DND-41 (cell line): Measurements from ENCODE around the gene CEP57L1.

ENCODE experiments used
- ATAC-seq: fragments of 200-7000 bp; cut with Tn5 transposase; 3 replicates; pipeline ENCODE4 v1.9.1; 2021; ENCODE audit warnings: low read depth; ENCODE audit not compliant: insufficient read depth
- DNase-seq: peaks from one replicate; pipeline ENCODE4 v3.0.0-alpha.2; 2020
- H2AFZ ChIP-seq: 2 replicates; pipeline ENCODE4 v1.6.0; 2012; ENCODE audit warnings: low read depth, low read length
- H3K27ac ChIP-seq: 2 replicates; pipeline ENCODE4 v1.5.1; 2012; ENCODE audit warnings: low read length, inconsistent platforms
- H3K27me3 ChIP-seq: fragments of 200-600 bp; sonication (generic); 2 replicates; pipeline ENCODE4 v1.6.0; 2012; ENCODE audit warnings: low read length, mild to moderate bottlenecking, inconsistent platforms; ENCODE audit not compliant: insufficient read depth, poor library complexity
- H3K36me3 ChIP-seq: 2 replicates; pipeline ENCODE4 v1.5.1; 2012; ENCODE audit warnings: low read length, inconsistent platforms; ENCODE audit not compliant: insufficient read depth
- H3K4me1 ChIP-seq: 2 replicates; pipeline ENCODE4 v1.5.1; 2012; ENCODE audit warnings: mild to moderate bottlenecking, low read length; ENCODE audit not compliant: insufficient read depth
- H3K4me2 ChIP-seq: 2 replicates; pipeline ENCODE4 v1.6.0; 2012; ENCODE audit warnings: mild to moderate bottlenecking, moderate library complexity, low read length, inconsistent platforms; ENCODE audit not compliant: insufficient read depth
- H3K4me3 ChIP-seq, 2 experiments: fragments of 200-600 bp in 1 of 2; shearing (Covaris generic) in 1 of 2; 2 replicates each; pipeline ENCODE4 v1.5.1; 2012 to 2016; ENCODE audit warnings: inconsistent platforms in 2 of 2, low read length in 2 of 2, mild to moderate bottlenecking in 2 of 2, low read depth in 1 of 2, moderate library complexity in 1 of 2
- H3K79me2 ChIP-seq: 2 replicates; pipeline ENCODE4 v1.6.0; 2012; ENCODE audit warnings: low read length, inconsistent platforms; ENCODE audit not compliant: insufficient read depth
- H3K9ac ChIP-seq: 2 replicates; pipeline ENCODE4 v1.6.0; 2012; ENCODE audit warnings: low read depth, mild to moderate bottlenecking, inconsistent platforms, low read length, moderate library complexity
- H3K9me3 ChIP-seq: 2 replicates; pipeline ENCODE4 v1.5.1; 2012; ENCODE audit warnings: low read length, moderate library complexity, mild to moderate bottlenecking, inconsistent platforms; ENCODE audit not compliant: insufficient read depth, severe bottlenecking
- H4K20me1 ChIP-seq: 2 replicates; pipeline ENCODE4 v1.6.0; 2012; ENCODE audit warnings: low read length; ENCODE audit not compliant: insufficient read depth
- EZH2 ChIP-seq: IDR thresholded peaks from 3 replicates; pipeline ENCODE4 v1.6.1; 2012; ENCODE audit warnings: borderline replicate concordance, low read depth, mild to moderate bottlenecking, moderate library complexity, low read length, inconsistent platforms; ENCODE audit not compliant: severe bottlenecking
- TF ChIP-seq, protein P1 (sequence below): IDR thresholded peaks from 2 replicates; pipeline ENCODE4 v1.5.1; 2012; ENCODE audit warnings: borderline replicate concordance, low read length, moderate library complexity, mild to moderate bottlenecking; ENCODE audit not compliant: poor library complexity, severe bottlenecking; ENCODE audit errors: extremely low read depth

The CEP57L1 gene

DNA sequence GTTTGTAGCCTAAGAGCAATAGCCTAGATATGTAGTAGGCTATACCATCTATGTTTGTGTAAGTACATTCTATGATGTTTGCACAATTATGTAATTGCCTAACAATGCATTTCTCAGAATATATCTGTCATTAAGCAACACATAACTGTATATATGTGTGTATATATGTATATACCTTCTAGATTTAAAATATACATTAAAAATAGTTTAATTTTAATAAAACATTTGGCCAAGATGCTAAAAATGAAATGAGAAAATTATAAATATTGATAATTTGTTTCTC lies 21.2 kb upstream of the CEP57L1 start:
- Histone ChIP-seq H3K36me3 (no peaks in the 10 kb centered on the region), H4K20me1 (no peaks in the 10 kb centered on the region), H3K27ac (no peak overlapping the region), H2AFZ (no peak overlapping the region), H3K27me3 (no peaks in the 10 kb centered on the region), H3K4me1 (peaks cover 5% of the 10 kb centered on the region), H3K79me2 (no peaks in the 10 kb centered on the region), H3K4me3 (no peak overlapping the region), H3K4me2 (no peak overlapping the region), H3K9ac (no peak overlapping the region), H3K9me3 (no peaks in the 10 kb centered on the region)
- ATAC-seq, result no peak
- DNase-seq, result no peak
- TF ChIP-seq EZH2, result no peak
- TF ChIP-seq, protein P1, sequence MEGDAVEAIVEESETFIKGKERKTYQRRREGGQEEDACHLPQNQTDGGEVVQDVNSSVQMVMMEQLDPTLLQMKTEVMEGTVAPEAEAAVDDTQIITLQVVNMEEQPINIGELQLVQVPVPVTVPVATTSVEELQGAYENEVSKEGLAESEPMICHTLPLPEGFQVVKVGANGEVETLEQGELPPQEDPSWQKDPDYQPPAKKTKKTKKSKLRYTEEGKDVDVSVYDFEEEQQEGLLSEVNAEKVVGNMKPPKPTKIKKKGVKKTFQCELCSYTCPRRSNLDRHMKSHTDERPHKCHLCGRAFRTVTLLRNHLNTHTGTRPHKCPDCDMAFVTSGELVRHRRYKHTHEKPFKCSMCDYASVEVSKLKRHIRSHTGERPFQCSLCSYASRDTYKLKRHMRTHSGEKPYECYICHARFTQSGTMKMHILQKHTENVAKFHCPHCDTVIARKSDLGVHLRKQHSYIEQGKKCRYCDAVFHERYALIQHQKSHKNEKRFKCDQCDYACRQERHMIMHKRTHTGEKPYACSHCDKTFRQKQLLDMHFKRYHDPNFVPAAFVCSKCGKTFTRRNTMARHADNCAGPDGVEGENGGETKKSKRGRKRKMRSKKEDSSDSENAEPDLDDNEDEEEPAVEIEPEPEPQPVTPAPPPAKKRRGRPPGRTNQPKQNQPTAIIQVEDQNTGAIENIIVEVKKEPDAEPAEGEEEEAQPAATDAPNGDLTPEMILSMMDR, result no peak

DNA sequence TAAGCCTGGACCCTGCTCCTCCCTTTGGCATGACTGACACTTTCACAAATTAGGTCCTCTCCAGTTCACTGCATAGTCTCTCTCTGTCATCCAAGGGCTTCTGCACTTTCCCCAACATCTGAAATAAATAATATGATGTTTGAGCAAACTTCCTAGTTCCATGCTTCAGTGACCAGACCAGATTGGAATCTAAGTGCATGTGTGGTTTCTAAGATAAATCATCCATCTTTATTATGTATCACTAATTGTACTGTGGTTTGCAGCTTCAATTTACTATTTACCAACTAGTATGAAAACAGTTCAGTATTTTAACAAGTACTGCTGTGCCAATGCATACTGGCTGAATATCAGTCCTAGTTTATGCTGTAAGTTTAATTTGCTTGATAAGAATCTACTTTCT lies 19.4 kb upstream of the CEP57L1 start:
- H3K27ac ChIP-seq, result no peak overlapping the region
- no peaks in the 10 kb centered on the region for H3K79me2 ChIP-seq
- peaks cover 5% of the 10 kb centered on the region for H3K4me1 ChIP-seq
- H2AFZ ChIP-seq, result no peak overlapping the region
- DNase-seq (no peak), ATAC-seq (no peak)
- no peaks in the 10 kb centered on the region for H3K36me3 ChIP-seq
- H3K4me3 ChIP-seq, result no peak overlapping the region
- H3K9me3 ChIP-seq, result no peaks in the 10 kb centered on the region
- TF ChIP-seq EZH2, result no peak
- TF ChIP-seq, protein P1, result no peak
- no peaks in the 10 kb centered on the region for H3K27me3 ChIP-seq
- no peak overlapping the region for H3K9ac ChIP-seq
- no peak overlapping the region for H3K4me2 ChIP-seq
- no peaks in the 10 kb centered on the region for H4K20me1 ChIP-seq

DNA sequence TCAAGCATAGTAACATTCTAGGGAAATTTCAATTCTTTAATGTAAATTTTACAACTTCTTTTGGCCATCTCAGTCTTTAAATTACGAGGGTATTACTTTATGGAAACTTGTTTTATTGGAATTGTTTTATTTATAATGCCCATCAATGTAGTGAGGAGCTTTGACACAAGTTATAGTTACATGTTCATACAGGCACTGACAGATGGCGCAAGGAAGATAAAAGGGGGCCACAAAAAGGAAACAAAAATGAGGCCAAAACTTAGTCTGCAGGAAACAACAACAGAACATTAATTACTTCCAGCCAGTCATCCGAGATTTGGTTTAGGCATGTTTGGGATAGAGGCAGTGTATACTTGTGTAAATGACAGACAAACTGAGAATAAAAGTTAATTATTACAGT lies 18.9 kb upstream of the CEP57L1 start:
- no peak overlapping the region for H3K27ac ChIP-seq
- no peaks in the 10 kb centered on the region for H3K36me3 ChIP-seq
- H3K9ac ChIP-seq, result no peak overlapping the region
- DNase-seq (no peak), ATAC-seq (no peak)
- peaks cover 5% of the 10 kb centered on the region for H3K4me1 ChIP-seq
- no peak overlapping the region for H3K4me2 ChIP-seq
- H3K27me3 ChIP-seq, result no peaks in the 10 kb centered on the region
- H3K79me2 ChIP-seq, result no peaks in the 10 kb centered on the region
- H3K4me3 ChIP-seq, result no peak overlapping the region
- no peaks in the 10 kb centered on the region for H3K9me3 ChIP-seq
- no peaks in the 10 kb centered on the region for H4K20me1 ChIP-seq
- TF ChIP-seq, protein P1, result no peak
- TF ChIP-seq EZH2, result no peak
- H2AFZ ChIP-seq, result no peak overlapping the region

DNA sequence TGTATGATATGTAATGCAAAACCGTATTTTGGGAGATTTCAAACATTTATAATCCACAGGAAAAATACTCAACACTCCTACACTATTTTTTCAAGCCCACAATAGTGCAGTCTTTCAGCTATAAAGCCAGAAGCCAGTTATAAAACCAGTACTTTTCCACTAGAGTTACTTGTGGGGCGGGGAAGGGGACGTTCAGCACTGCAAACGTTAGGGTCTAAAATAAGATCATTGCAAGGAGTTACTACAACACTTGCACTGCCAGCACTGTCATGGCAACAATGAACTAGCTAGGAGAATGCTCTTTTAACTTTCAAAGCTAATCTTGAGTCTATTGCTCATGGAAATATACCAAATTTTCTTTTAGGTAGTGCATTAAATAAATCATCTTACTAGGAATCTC lies 15.3 kb upstream of the CEP57L1 start:
- no peaks in the 10 kb centered on the region for H3K27me3 ChIP-seq
- no peak for DNase-seq
- H3K4me1 ChIP-seq, result no peaks in the 10 kb centered on the region; the same call in 1 of the 2 replicates
- TF ChIP-seq, protein P1, result no peak
- TF ChIP-seq EZH2, result no peak
- H3K9me3 ChIP-seq, result no peaks in the 10 kb centered on the region
- no peak overlapping the region for H3K27ac ChIP-seq
- ATAC-seq, result no peak
- no peak overlapping the region for H3K4me2 ChIP-seq
- no peaks in the 10 kb centered on the region for H3K36me3 ChIP-seq
- H3K4me3 ChIP-seq, result no peak overlapping the region
- no peaks in the 10 kb centered on the region for H4K20me1 ChIP-seq
- H3K79me2 ChIP-seq, result no peaks in the 10 kb centered on the region
- H2AFZ ChIP-seq, result no peak overlapping the region
- H3K9ac ChIP-seq, result no peak overlapping the region
